Measurements from ENCODE around the gene TMEM223.
A peak's percentile ranks its signal among the peaks of the same experiment; 100 is the strongest.

DNA sequence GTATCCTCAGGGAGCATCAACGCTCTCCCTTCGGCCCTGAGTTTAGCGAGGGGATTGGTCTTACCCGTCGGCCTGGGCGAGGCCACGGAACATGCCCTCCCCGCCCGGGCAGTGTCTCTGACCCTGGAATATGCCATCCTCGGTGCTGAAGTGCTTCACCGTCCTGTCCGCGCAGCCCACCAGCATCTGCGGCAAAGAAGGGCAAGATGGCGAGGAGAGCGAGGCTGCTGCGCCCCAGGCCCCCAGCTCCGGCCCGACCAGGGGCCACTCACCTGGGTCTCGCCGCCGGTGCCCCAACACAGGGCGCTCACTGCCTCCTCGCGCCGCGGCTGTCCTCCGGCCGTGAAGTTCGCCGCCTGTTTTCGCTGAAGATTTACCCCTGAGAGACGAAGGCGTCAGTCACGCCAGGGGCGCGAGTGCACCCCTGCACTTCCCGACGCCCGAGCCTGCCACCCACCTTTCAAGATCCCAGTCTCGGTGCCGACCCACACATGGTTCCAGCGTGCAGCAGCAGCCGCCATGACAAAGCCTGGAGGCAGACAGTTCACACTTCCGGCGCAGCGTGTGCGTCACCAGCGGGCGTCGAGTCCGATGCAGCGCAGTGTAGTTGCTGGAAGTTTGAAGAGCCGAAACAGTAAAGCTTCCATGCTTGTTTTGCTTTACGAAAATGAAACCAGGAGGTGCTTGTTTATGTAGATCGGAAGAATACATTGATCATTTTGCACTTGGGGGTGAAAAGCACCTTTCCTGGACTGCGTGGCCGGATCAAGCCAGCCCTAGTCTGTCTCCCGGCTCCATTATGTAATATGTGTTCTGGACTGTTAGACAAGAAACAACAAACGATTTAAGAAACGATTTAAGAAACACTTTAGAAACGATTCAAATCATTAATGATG lies 47.5 kb upstream of the TMEM223 start, which contains the start of gene WDR74:
- TF ChIP-seq, protein P1, sequence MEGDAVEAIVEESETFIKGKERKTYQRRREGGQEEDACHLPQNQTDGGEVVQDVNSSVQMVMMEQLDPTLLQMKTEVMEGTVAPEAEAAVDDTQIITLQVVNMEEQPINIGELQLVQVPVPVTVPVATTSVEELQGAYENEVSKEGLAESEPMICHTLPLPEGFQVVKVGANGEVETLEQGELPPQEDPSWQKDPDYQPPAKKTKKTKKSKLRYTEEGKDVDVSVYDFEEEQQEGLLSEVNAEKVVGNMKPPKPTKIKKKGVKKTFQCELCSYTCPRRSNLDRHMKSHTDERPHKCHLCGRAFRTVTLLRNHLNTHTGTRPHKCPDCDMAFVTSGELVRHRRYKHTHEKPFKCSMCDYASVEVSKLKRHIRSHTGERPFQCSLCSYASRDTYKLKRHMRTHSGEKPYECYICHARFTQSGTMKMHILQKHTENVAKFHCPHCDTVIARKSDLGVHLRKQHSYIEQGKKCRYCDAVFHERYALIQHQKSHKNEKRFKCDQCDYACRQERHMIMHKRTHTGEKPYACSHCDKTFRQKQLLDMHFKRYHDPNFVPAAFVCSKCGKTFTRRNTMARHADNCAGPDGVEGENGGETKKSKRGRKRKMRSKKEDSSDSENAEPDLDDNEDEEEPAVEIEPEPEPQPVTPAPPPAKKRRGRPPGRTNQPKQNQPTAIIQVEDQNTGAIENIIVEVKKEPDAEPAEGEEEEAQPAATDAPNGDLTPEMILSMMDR (IDR thresholded peaks at IDR 0.05): peak in 1 of 6 experiments; percentile 8
- peak; percentile 48 to 93 for TF ChIP-seq POLR2A (IDR thresholded peaks at IDR 0.05)

Measured in Peyer's patch (tissue), 4 donors.